HCT116 (cell line): ENCODE measurements around the gene PDE6B.

Source experiments
- CTCF ChIP-seq, 3 experiments: fragments of 200-600 bp in 1 of 3; sonication (generic) in 1 of 3; IDR thresholded peaks in 2 of 3; conservative IDR thresholded peaks in 1 of 3; 2 replicates each; pipeline ENCODE4 v1.5.1; 2012 to 2017; ENCODE audit warnings: low read depth in 2 of 3, low read length in 2 of 3, antibody characterized with exemption in 1 of 3, borderline replicate concordance in 1 of 3, control low read depth in 1 of 3, mild to moderate bottlenecking in 1 of 3, mixed read lengths in 1 of 3, mixed run types in 1 of 3, moderate library complexity in 1 of 3; ENCODE audit not compliant: insufficient read depth in 1 of 3
- ELF1 ChIP-seq: IDR thresholded peaks from 2 replicates; pipeline ENCODE4 v1.6.1; 2012; ENCODE audit warnings: low read depth, borderline replicate concordance
- EZH2 ChIP-seq: fragments of 200-600 bp; sonication (generic); IDR thresholded peaks from 2 replicates; pipeline ENCODE4 v1.6.1; 2017; ENCODE audit warnings: antibody characterized with exemption, mixed run types
- EZH2phosphoT487 ChIP-seq: fragments of 200-600 bp; IDR thresholded peaks from 2 replicates; pipeline ENCODE4 v1.6.1; 2018; ENCODE audit warnings: antibody characterized with exemption, borderline replicate concordance
- POLR2A ChIP-seq: IDR thresholded peaks from 2 replicates; pipeline ENCODE4 v1.7.0; 2011; ENCODE audit warnings: borderline replicate concordance; ENCODE audit not compliant: insufficient read depth, insufficient read length; ENCODE audit errors: extremely low read depth
- POLR2AphosphoS5 ChIP-seq: IDR thresholded peaks from 2 replicates; pipeline ENCODE4 v1.6.1; 2011; ENCODE audit warnings: mild to moderate bottlenecking, low read depth, low read length, moderate library complexity
- REST ChIP-seq: IDR thresholded peaks from 2 replicates; pipeline ENCODE4 v1.6.1; 2012; ENCODE audit warnings: low read depth
- SIN3A ChIP-seq: IDR thresholded peaks from 2 replicates; pipeline ENCODE4 v1.6.1; 2012; ENCODE audit warnings: low read depth
- SP1 ChIP-seq: IDR thresholded peaks from 2 replicates; pipeline ENCODE4 v1.6.1; 2012; ENCODE audit warnings: low read depth
- SRF ChIP-seq: IDR thresholded peaks from 2 replicates; pipeline ENCODE4 v1.6.1; 2012; ENCODE audit warnings: low read depth
- TCF7L2 ChIP-seq: IDR thresholded peaks from 2 replicates; pipeline ENCODE4 v1.7.0; 2011; ENCODE audit warnings: borderline replicate concordance, inconsistent platforms; ENCODE audit not compliant: insufficient read depth, insufficient read length; ENCODE audit errors: extremely low read depth
- YY1 ChIP-seq: IDR thresholded peaks from 2 replicates; pipeline ENCODE4 v1.6.1; 2011; ENCODE audit warnings: low read length, low read depth, moderate library complexity, mild to moderate bottlenecking; ENCODE audit not compliant: insufficient replicate concordance; ENCODE audit errors: extremely low read depth
- ZNF274 ChIP-seq: fragments of 200-500 bp; sonication (Bioruptor generic); IDR thresholded peaks from 2 replicates; pipeline ENCODE4 v1.6.1; 2014; ENCODE audit warnings: mild to moderate bottlenecking, low read depth, low read length, inconsistent platforms
- TF ChIP-seq, protein P1 (sequence below): IDR thresholded peaks from 2 replicates; pipeline ENCODE4 v1.6.1; 2012

DNA sequence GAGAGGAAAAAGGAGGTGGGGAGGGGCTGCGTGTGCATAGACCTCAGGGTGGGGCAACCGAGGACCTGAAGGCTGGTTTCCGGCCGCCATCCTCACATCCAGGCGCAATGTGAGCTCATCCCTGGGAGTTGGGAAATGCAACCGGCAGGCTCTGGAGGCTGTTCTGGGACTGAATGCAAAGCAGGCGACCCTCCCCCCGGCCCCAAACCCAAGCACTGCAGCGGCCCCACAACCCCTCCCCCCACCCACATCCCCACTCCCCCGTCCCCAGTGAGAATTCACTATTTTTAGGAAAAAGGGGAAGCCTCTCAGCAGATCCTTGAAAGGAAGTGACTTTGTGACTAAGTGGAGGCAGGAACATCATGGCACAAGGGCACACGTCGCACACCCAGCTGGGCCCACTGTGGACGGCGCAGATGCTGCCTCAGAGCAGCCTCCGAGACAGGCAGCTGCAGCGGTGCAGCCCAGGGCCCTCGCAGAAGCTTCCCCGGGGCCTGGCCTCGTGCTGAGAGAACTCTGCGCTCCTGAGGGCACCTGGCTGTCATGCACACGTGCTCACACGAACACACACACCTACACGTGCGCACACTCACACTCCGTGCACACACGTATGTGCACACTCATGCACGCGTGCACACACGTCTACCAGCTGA is 1.3 kb upstream of the PDE6B start:
- TF ChIP-seq POLR2A (no peak), SP1 (no peak), POLR2AphosphoS5 (no peak), CTCF (IDR thresholded peaks at IDR 0.05 in 2 of 3, conservative IDR thresholded peaks at IDR 0.05 in 1 of 3; ENCODE audit: borderline replicate concordance in 1 of 3, insufficient read depth in 1 of 3, low read depth in 2 of 3, low read length in 2 of 3) (no peak), EZH2 (no peak), REST (no peak), YY1 (no peak), ELF1 (no peak), SIN3A (no peak), TCF7L2 (no peak), EZH2phosphoT487 (no peak), ZNF274 (no peak), SRF (no peak)
- TF ChIP-seq, protein P1, sequence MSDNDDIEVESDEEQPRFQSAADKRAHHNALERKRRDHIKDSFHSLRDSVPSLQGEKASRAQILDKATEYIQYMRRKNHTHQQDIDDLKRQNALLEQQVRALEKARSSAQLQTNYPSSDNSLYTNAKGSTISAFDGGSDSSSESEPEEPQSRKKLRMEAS = no peak
